NCI-H1930 (cell line): ENCODE data around the gene DSCAML1.

Experiments
- DNase-seq, 2 experiments: peaks; one replicate each; lab custom pipeline; 2025; lab: John Stamatoyannopoulos, UW

Gene DSCAML1

GRCh38 chr11:117693344-117693743 is 103.7 kb downstream of the DSCAML1 start:
- no peak for DNase-seq

- no peak for DNase-seq
Measured at GRCh38 chr11:117691516-117691915, 105.5 kb downstream of the DSCAML1 start.

GRCh38 chr11:117691218-117691514 is 105.8 kb downstream of the DSCAML1 start:
- no peak for DNase-seq

- DNase-seq: no peak
Measured at GRCh38 chr11:117690484-117691217, 106.4 kb downstream of the DSCAML1 start.

- no peak for DNase-seq
Measured at GRCh38 chr11:117688255-117688797, 108.7 kb downstream of the DSCAML1 start.

- DNase-seq: no peak
Measured at GRCh38 chr11:117687776-117688175, 109.2 kb downstream of the DSCAML1 start.

GRCh38 chr11:117686711-117687110 is 110.3 kb downstream of the DSCAML1 start:
- DNase-seq: no peak

- no peak for DNase-seq
Measured at GRCh38 chr11:117685566-117685965, 111.5 kb downstream of the DSCAML1 start.

- DNase-seq: no peak
Measured at GRCh38 chr11:117684731-117685130, 112.3 kb downstream of the DSCAML1 start.

GRCh38 chr11:117684111-117684510 is 112.9 kb downstream of the DSCAML1 start:
- DNase-seq: no peak

- no peak for DNase-seq
Measured at GRCh38 chr11:117681438-117681837, 115.6 kb downstream of the DSCAML1 start.

- no peak for DNase-seq
Measured at GRCh38 chr11:117679461-117679860, 117.6 kb downstream of the DSCAML1 start.

GRCh38 chr11:117678658-117679406 is 118.2 kb downstream of the DSCAML1 start:
- no peak for DNase-seq

- DNase-seq: no peak
Measured at GRCh38 chr11:117677729-117678310, 119.2 kb downstream of the DSCAML1 start.

- no peak for DNase-seq
Measured at GRCh38 chr11:117676501-117676900, 120.5 kb downstream of the DSCAML1 start.

- DNase-seq: no peak
Measured at GRCh38 chr11:117673602-117674001, 123.4 kb downstream of the DSCAML1 start.

GRCh38 chr11:117671370-117671769 is 125.6 kb downstream of the DSCAML1 start:
- DNase-seq: no peak

GRCh38 chr11:117670924-117671323 is 126.1 kb downstream of the DSCAML1 start:
- DNase-seq: no peak

GRCh38 chr11:117670443-117670842 is 126.6 kb downstream of the DSCAML1 start:
- DNase-seq: no peak

GRCh38 chr11:117669616-117670015 is 127.4 kb downstream of the DSCAML1 start:
- no peak for DNase-seq

- DNase-seq: no peak
Measured at GRCh38 chr11:117669062-117669461, 128.0 kb downstream of the DSCAML1 start.

GRCh38 chr11:117668321-117668751 is 128.7 kb downstream of the DSCAML1 start:
- DNase-seq: no peak

- DNase-seq: no peak
Measured at GRCh38 chr11:117664897-117665296, 132.1 kb downstream of the DSCAML1 start.
